ENCODE data around the gene SEMA3E.

The SEMA3E gene

DNA sequence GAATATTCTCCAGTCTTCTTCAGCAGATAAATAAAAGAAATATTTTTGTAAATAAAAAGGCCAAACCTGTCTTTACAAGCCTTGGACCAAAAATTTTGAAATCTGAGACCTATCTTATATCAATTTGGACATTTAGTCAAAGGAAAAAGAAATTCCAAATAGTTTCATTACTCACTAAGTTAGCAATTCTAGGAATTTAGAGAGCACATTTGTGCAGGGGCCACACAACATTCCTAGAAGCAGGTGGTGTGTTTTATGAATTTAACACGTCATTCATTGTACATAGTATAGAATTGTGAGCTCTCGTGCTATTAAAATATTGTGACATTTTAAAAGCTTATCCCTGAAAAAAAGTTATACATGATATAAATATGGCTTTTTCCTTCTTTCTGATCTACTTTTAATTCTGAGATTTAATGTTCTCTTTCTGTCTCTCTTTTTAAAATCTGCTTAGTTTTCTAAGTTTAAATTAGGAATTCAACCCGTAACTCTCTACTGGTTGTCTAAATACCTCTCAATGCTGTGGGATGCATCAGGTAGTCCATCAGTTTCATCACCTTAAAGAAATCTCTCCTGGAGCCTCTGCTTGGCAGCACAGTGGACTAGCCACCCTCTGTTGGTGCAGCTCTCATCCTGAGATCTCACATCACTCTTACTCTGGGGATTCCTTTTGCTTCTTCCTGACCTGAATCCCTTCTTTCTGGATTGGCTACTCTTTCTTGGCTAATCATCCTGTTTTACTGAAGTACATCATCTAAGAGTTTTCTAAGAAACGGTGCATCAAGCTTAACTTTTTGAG lies 124.5 kb downstream of the SEMA3E start:
- Histone ChIP-seq H2BK120ac (ENCODE audit: insufficient read depth, low read length, poor library complexity) (no peak overlapping the region), H2BK5ac (ENCODE audit: low read depth, low read length, poor library complexity) (no peak overlapping the region), H3K18ac (ENCODE audit: low read length) (no peak overlapping the region), H3K36me3 (ENCODE audit: control insufficient read depth in 1 of 2, insufficient read depth in 2 of 2, low read length in 2 of 2) (no peaks in the 10 kb centered on the region), H3K4ac (ENCODE audit: low read depth, low read length) (no peak overlapping the region), H2AFZ (ENCODE audit: insufficient read depth, low read length, poor library complexity) (no peak overlapping the region), H4K91ac (ENCODE audit: low read depth, low read length) (no peak overlapping the region), H3K4me1 (ENCODE audit: control insufficient read depth in 1 of 2, insufficient read depth in 2 of 2, low read length in 2 of 2) (no peaks in the 10 kb centered on the region), H3K9ac (ENCODE audit: low read length) (no peak overlapping the region), H3K27ac (ENCODE audit: low read depth, low read length) (no peak overlapping the region), H4K8ac (ENCODE audit: low read depth, low read length) (no peak overlapping the region), H3K23ac (ENCODE audit: low read length) (no peak overlapping the region), H3K4me2 (ENCODE audit: low read length) (no peak overlapping the region), H4K12ac (ENCODE audit: low read depth, low read length) (no peak overlapping the region), H3K4me3 (ENCODE audit: low read depth, low read length) (no peak overlapping the region), H3K14ac (ENCODE audit: low read length) (no peak overlapping the region), H2AK5ac (ENCODE audit: low read length) (no peak overlapping the region), H3K79me2 (ENCODE audit: control insufficient read depth, insufficient read depth, low read length, poor library complexity) (no peaks in the 10 kb centered on the region), H3K27me3 (ENCODE audit: insufficient read depth, low read length) (no peaks in the 10 kb centered on the region), H3K79me1 (ENCODE audit: low read length) (no peaks in the 10 kb centered on the region), H3K9me3 (ENCODE audit: insufficient read depth, low read depth, low read length) (no peaks in the 10 kb centered on the region), H2BK12ac (ENCODE audit: low read length) (no peak overlapping the region)
- peak; percentile 53 to 89 for DNase-seq
- WGBS (ENCODE audit: extremely low coverage, insufficient coverage, insufficient read length), result no CpG with 5 or more reads among the region's 4 CpGs

DNA sequence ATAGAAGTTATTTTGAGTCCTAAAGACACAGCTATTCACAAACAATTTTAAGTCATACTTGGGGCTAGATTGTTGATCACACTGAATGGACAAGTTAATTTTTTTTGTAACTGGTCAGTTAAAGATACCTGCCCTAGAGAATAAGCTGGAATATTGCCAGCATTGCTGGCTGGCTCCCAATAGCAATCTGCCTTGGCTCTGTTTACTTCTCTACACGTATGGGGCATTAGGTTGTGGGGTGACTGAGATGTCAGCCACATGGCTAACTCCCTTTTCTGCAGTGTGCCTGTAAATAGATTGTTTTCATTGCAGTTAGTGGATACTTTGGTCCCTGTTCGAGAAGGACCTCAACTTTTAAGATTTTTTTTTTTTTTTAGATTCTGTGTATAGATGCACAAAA lies 128.2 kb downstream of the SEMA3E start:
- Histone ChIP-seq H3K27ac (ENCODE audit: low read depth, low read length) (no peak overlapping the region), H3K23ac (ENCODE audit: low read length) (no peak overlapping the region), H3K18ac (ENCODE audit: low read length) (no peak overlapping the region), H3K9ac (ENCODE audit: low read length) (no peak overlapping the region), H3K36me3 (ENCODE audit: control insufficient read depth in 1 of 2, insufficient read depth in 2 of 2, low read length in 2 of 2) (no peaks in the 10 kb centered on the region), H3K27me3 (ENCODE audit: insufficient read depth, low read length) (no peaks in the 10 kb centered on the region), H2BK5ac (ENCODE audit: low read depth, low read length, poor library complexity) (no peak overlapping the region), H3K79me1 (ENCODE audit: low read length) (no peaks in the 10 kb centered on the region), H2BK12ac (ENCODE audit: low read length) (no peak overlapping the region), H4K91ac (ENCODE audit: low read depth, low read length) (no peak overlapping the region), H2BK120ac (ENCODE audit: insufficient read depth, low read length, poor library complexity) (no peak overlapping the region), H3K14ac (ENCODE audit: low read length) (no peak overlapping the region), H4K8ac (ENCODE audit: low read depth, low read length) (no peak overlapping the region), H2AK5ac (ENCODE audit: low read length) (no peak overlapping the region), H4K12ac (ENCODE audit: low read depth, low read length) (no peak overlapping the region), H3K9me3 (ENCODE audit: insufficient read depth, low read depth, low read length) (no peaks in the 10 kb centered on the region), H2AFZ (ENCODE audit: insufficient read depth, low read length, poor library complexity) (no peak overlapping the region), H3K4ac (ENCODE audit: low read depth, low read length) (no peak overlapping the region), H3K4me2 (ENCODE audit: low read length) (no peak overlapping the region), H3K79me2 (ENCODE audit: control insufficient read depth, insufficient read depth, low read length, poor library complexity) (no peaks in the 10 kb centered on the region), H3K4me1 (ENCODE audit: control insufficient read depth in 1 of 2, insufficient read depth in 2 of 2, low read length in 2 of 2) (no peaks in the 10 kb centered on the region), H3K4me3 (ENCODE audit: low read depth, low read length) (no peak overlapping the region)
- no peak for DNase-seq
- no CpG with 5 or more reads among the region's 2 CpGs for WGBS (ENCODE audit: extremely low coverage, insufficient coverage, insufficient read length)

DNA sequence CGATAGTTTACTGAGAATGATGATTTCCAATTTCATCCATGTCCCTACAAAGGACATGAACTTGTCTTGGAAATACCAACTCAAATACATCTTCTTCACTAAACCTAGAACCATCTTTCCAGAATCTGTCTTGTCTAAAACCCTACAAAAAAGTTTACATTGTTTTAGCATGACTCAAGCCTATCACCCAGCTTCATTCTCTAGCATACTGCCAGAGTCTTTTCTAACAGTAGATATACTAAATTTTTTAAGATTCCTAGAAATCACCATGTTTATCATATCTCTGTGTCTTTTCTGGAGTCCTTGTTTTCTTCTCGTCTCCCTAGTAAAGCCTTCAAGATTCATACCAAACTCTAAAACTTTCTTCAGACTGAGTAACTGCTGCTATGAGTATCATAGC lies 129.7 kb downstream of the SEMA3E start:
- Histone ChIP-seq H3K4me2 (ENCODE audit: low read length) (no peak overlapping the region), H4K12ac (ENCODE audit: low read depth, low read length) (no peak overlapping the region), H3K4me1 (ENCODE audit: control insufficient read depth in 1 of 2, insufficient read depth in 2 of 2, low read length in 2 of 2) (no peaks in the 10 kb centered on the region), H3K79me1 (ENCODE audit: low read length) (no peaks in the 10 kb centered on the region), H3K18ac (ENCODE audit: low read length) (no peak overlapping the region), H3K79me2 (ENCODE audit: control insufficient read depth, insufficient read depth, low read length, poor library complexity) (no peaks in the 10 kb centered on the region), H2AFZ (ENCODE audit: insufficient read depth, low read length, poor library complexity) (no peak overlapping the region), H3K14ac (ENCODE audit: low read length) (no peak overlapping the region), H3K9ac (ENCODE audit: low read length) (no peak overlapping the region), H4K91ac (ENCODE audit: low read depth, low read length) (no peak overlapping the region), H3K36me3 (ENCODE audit: control insufficient read depth in 1 of 2, insufficient read depth in 2 of 2, low read length in 2 of 2) (no peaks in the 10 kb centered on the region), H3K27me3 (ENCODE audit: insufficient read depth, low read length) (no peaks in the 10 kb centered on the region), H2BK12ac (ENCODE audit: low read length) (no peak overlapping the region), H2BK120ac (ENCODE audit: insufficient read depth, low read length, poor library complexity) (no peak overlapping the region), H2AK5ac (ENCODE audit: low read length) (no peak overlapping the region), H3K4ac (ENCODE audit: low read depth, low read length) (no peak overlapping the region), H2BK5ac (ENCODE audit: low read depth, low read length, poor library complexity) (no peak overlapping the region), H3K23ac (ENCODE audit: low read length) (no peak overlapping the region), H3K9me3 (ENCODE audit: insufficient read depth, low read depth, low read length) (no peaks in the 10 kb centered on the region), H3K4me3 (ENCODE audit: low read depth, low read length) (no peak overlapping the region), H4K8ac (ENCODE audit: low read depth, low read length) (no peak overlapping the region), H3K27ac (ENCODE audit: low read depth, low read length) (no peak overlapping the region)
- WGBS (ENCODE audit: extremely low coverage, insufficient coverage, insufficient read length), result no CpG with 5 or more reads among the region's 2 CpGs
- DNase-seq, result no peak

DNA sequence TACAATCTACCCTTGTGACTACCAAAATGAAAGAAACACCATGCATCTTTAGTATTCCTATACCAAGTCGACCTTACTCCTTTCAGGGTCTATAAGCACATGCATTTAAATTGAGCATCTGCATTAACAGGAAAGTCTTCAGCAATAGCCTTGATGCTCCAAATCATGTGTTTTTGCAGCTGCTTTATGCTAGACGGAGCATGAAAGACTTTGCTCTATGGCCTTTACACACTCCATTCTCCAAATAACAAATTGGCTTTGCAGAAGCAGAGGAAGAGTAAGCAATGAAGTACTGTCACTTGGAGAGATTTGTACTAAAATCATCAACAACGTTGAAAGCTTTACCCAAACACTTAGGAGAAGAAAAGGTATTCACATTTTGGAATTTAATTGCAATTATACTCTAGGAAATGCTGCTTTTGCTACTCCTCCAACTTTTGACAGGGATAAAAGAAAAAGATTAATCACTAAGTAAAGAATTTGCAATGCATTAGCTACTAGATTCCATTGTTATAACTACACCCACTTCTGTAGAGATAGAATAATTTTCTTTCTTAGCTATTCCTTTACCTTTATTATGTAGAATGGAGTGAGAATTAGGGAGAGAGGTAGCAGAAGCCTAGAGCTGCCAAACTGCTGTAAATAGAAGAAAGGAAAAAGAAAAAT lies 131.8 kb downstream of the SEMA3E start:
- Histone ChIP-seq H3K79me1 (ENCODE audit: low read length) (no peaks in the 10 kb centered on the region), H3K23ac (ENCODE audit: low read length) (no peak overlapping the region), H3K18ac (ENCODE audit: low read length) (no peak overlapping the region), H4K12ac (ENCODE audit: low read depth, low read length) (no peak overlapping the region), H2BK120ac (ENCODE audit: insufficient read depth, low read length, poor library complexity) (no peak overlapping the region), H3K4me1 (ENCODE audit: control insufficient read depth in 1 of 2, insufficient read depth in 2 of 2, low read length in 2 of 2) (no peaks in the 10 kb centered on the region), H3K4me3 (ENCODE audit: low read depth, low read length) (no peak overlapping the region), H2AK5ac (ENCODE audit: low read length) (no peak overlapping the region), H2BK12ac (ENCODE audit: low read length) (no peak overlapping the region), H3K79me2 (ENCODE audit: control insufficient read depth, insufficient read depth, low read length, poor library complexity) (no peaks in the 10 kb centered on the region), H4K91ac (ENCODE audit: low read depth, low read length) (no peak overlapping the region), H3K4me2 (ENCODE audit: low read length) (no peak overlapping the region), H4K8ac (ENCODE audit: low read depth, low read length) (no peak overlapping the region), H2BK5ac (ENCODE audit: low read depth, low read length, poor library complexity) (no peak overlapping the region), H3K4ac (ENCODE audit: low read depth, low read length) (no peak overlapping the region), H3K27ac (ENCODE audit: low read depth, low read length) (no peak overlapping the region), H3K36me3 (ENCODE audit: control insufficient read depth in 1 of 2, insufficient read depth in 2 of 2, low read length in 2 of 2) (no peaks in the 10 kb centered on the region), H3K9me3 (ENCODE audit: insufficient read depth, low read depth, low read length) (no peaks in the 10 kb centered on the region), H3K14ac (ENCODE audit: low read length) (no peak overlapping the region), H3K27me3 (ENCODE audit: insufficient read depth, low read length) (no peaks in the 10 kb centered on the region), H3K9ac (ENCODE audit: low read length) (no peak overlapping the region), H2AFZ (ENCODE audit: insufficient read depth, low read length, poor library complexity) (no peak overlapping the region)
- DNase-seq, result no peak
- no CpG with 5 or more reads among the region's 3 CpGs for WGBS (ENCODE audit: extremely low coverage, insufficient coverage, insufficient read length)

All from trophoblast cell (in vitro differentiated cells and primary cell).